ENCODE data around the gene EEF2KMT. TPM values are rescaled to one million over a fixed set of nuclear protein-coding genes. Genes with fewer than 3 reads are reported as not detected.
"Not testable (repeated sequence)": the region's sequence is repeated elsewhere in the genome, so short reads cannot be mapped to it uniquely, and the experiment has no call there.

The EEF2KMT gene
- total RNA-seq, 1 donor from 2014 or later: 9.5 TPM

DNA sequence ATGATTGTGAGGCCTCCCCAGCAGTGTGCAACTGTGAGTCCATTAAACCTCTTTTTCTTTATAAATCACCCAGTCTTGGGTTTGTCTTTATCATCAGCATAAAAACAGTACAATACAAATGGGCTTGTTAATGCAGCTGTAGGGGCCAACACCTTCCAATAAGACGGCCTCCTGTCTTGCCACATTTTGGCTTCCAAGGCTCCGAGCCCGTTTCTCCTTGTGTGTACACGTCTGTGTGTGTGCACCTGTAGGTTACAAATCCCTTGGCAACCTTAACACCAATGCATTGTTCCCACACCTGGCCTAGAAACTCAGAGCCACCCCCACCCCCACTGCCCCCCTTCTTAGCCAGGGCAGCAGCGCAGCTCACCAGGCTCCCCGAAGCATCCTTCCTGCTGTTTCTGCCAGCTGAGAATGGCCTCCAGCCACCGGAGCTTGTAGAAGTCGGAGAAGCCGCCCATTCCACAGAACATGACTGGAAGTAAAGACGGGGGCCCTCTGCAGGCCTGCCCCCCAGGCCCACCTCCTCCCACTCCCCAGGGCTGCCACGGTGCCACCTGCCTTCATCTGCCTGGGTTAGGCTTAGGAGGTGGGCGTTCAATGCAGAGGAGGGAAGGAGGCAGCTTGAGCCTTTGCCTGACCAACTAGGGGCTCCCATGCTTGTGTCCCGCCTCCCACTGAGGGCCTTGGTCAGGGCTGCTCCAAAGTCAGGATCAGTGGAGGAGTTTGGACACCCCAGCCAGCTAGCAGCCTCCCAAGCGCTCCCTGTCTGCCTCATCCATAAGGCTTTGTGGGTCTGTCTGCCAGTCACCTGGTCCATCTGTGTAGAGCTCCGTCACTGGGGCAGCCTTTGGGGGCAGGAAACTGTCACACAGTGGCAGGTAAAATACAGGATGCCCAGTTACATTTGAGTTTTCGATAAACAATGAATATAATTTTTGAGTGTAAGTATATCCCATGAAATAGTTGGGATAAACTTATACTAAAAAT is 42.4 kb downstream of the EEF2KMT start:
- intact Hi-C loops (cut with DNase I): no loop called here
- ATAC-seq (no peak), DNase-seq (peak; percentile 3)
- H3K9me3 ChIP-seq: no peaks in the 10 kb centered on the region
- H3K4me3 ChIP-seq: no peak overlapping the region
- no peak for TF ChIP-seq CTCF (IDR thresholded peaks at IDR 0.05)
- H3K4me1 ChIP-seq: no peaks in the 10 kb centered on the region
- H3K27ac ChIP-seq: no peak overlapping the region
- H3K36me3 ChIP-seq: peaks cover 42% of the 10 kb centered on the region
- H3K27me3 ChIP-seq (ENCODE audit: low read depth): no peaks in the 10 kb centered on the region

DNA sequence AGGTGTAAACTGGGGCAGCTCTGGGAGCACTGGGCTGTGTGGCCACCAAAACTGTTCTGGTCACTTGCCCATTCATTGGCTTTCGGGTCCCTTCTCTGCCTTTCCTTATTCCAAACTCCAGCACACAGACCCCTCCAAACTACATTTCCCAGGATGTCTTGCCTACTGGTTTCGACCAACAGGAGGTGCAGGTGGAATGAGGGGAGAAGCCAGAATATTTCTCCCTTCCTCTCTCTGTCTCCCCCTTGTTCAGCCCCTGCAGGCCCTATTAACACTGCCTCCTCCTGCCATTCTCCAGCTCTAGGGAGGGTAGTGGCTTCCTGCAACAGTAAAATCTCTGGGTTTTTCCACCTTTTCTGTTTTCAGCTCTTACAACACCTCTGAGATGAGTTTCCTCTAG is 50.7 kb downstream of the EEF2KMT start:
- ATAC-seq (no peak), DNase-seq (no peak)
- intact Hi-C loops (cut with DNase I): no loop called here

DNA sequence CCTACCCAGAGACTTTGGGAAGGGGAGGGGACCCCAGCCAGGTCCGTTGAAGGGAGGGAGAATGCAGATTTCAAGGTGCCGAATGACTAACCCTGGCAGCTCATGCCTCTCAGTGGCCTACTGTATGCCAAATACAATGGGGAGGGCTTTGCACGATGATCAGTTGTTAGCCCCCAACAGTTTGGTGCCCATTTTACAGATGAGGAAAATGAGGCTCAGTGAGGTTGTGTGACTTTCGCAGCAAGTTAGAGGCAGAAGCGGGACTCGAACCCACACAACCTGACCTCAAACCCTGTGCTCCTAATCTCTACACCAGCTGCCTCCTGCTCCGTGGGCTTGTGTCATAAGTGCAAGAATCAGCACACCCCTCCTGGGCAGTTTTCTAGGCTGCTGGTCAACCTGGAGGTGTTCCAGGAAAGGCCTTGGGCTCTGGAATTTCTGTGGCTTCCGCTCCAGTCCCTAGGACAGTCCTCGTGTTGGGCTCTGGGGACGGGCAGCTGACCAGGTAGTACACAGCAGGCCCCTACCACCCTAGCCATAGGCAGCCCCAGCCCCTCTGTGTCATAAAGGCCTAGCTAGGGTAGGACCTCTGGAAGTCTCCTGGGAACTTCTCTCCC is 52.0 kb downstream of the EEF2KMT start:
- TF ChIP-seq CTCF (IDR thresholded peaks at IDR 0.05): no peak
- H3K27me3 ChIP-seq (ENCODE audit: low read depth): no peaks in the 10 kb centered on the region
- intact Hi-C loops (cut with DNase I): no loop called here
- DNase-seq (peak; percentile 17), ATAC-seq (peak in 1 of 2 donors; percentile 27)
- no peaks in the 10 kb centered on the region for H3K9me3 ChIP-seq
- no peaks in the 10 kb centered on the region for H3K4me1 ChIP-seq
- no peak overlapping the region for H3K27ac ChIP-seq
- H3K4me3 ChIP-seq: no peak overlapping the region
- peaks cover 40% of the 10 kb centered on the region for H3K36me3 ChIP-seq

More for the DNA sequence above, 50.7 kb downstream of the EEF2KMT start:
- H3K36me3 ChIP-seq: peaks cover 41% of the 10 kb centered on the region
- TF ChIP-seq CTCF (IDR thresholded peaks at IDR 0.05): no peak
- H3K27ac ChIP-seq: no peak overlapping the region
- no peaks in the 10 kb centered on the region for H3K9me3 ChIP-seq
- no peaks in the 10 kb centered on the region for H3K27me3 ChIP-seq (ENCODE audit: low read depth)
- no peak overlapping the region for H3K4me3 ChIP-seq
- no peaks in the 10 kb centered on the region for H3K4me1 ChIP-seq

- peaks cover 40% of the 10 kb centered on the region for H3K36me3 ChIP-seq
- H3K27me3 ChIP-seq (ENCODE audit: low read depth); H3K4me1 ChIP-seq; intact Hi-C loops (cut with DNase I); DNase-seq; H3K27ac ChIP-seq; H3K4me3 ChIP-seq; ATAC-seq; H3K9me3 ChIP-seq: not testable (repeated sequence)
These were observed 53.0 kb downstream of the EEF2KMT start for GRCh38 chr16:5044581-5044980.

GRCh38 chr16:5044011-5044540 is 53.5 kb downstream of the EEF2KMT start:
- no peaks in the 10 kb centered on the region for H3K4me1 ChIP-seq
- no peak overlapping the region for H3K4me3 ChIP-seq
- H3K9me3 ChIP-seq: no peaks in the 10 kb centered on the region
- H3K27me3 ChIP-seq (ENCODE audit: low read depth): no peaks in the 10 kb centered on the region
- intact Hi-C loops (cut with DNase I): no loop called here
- no peak overlapping the region for H3K27ac ChIP-seq
- no peak for TF ChIP-seq CTCF (IDR thresholded peaks at IDR 0.05)
- no peak for ATAC-seq
- H3K36me3 ChIP-seq: peaks cover 40% of the 10 kb centered on the region
- DNase-seq: peak; percentile 12
